ENCODE data around the gene CDK3. TPM values are rescaled to one million over a fixed set of nuclear protein-coding genes. Genes with fewer than 3 reads are reported as not detected.

The CDK3 gene
- total and polyA plus RNA-seq, 2 donors (not counting 1 experiment from before 2014, with no cell fraction given) = 15.0 to 20.5 TPM

DNA sequence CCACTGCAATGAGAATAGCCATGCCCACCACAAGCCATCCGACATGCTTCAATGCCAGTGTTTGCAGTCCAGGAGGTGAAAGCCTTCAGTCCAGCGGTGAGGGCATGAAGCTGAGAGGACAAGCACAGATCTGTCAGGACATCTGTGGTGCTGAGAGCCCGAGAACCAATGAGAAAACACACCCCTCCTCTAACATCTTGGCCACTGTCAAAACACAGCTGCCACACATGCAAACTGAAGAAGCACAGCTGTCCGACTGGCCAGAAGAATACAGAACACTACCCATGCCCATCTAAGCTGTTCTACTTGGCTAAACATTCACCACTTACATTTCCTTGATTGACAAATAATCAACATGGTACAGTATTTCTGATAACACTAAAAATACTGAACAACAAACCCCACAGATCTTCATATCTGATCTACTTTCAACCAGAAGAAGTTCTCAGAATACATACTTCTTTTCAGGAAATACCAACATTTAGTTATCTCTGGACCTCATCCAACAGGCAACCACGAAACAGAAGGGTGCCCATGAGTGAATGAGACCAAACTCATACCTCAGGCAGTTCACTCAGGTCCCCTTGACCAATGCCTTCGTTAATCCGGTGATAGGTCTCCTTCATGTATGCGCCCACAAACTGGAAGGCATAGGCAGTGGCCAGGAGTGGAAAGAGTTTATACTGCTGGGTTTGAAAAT, 49.6 kb upstream of the CDK3 start:
- no peaks in the 10 kb centered on the region for H3K27me3 Mint-ChIP-seq
- Histone ChIP-seq H3K4me3 (ENCODE audit: control extremely low read depth in 1 of 5, extremely low read depth in 1 of 5, insufficient read depth in 1 of 5, low read depth in 2 of 5, low read length in 4 of 5) (no peak overlapping the region), H3K27ac (ENCODE audit: low read length in 2 of 2) (no peak overlapping the region), H3K36me3 (replicated peaks in 1 of 2; ENCODE audit: control extremely low read depth in 1 of 2, control insufficient read depth in 1 of 2, extremely low read depth in 1 of 2, insufficient read depth in 2 of 2, low read length in 1 of 2) (peaks cover 4 to 66% of the 10 kb centered on the region in 2 experiments), H2AFZ (ENCODE audit: insufficient read depth, low read depth, low read length, poor library complexity, severe bottlenecking) (no peak overlapping the region), H4K20me1 (ENCODE audit: control insufficient read depth, insufficient read depth, low read length, poor library complexity, severe bottlenecking) (no peaks in the 10 kb centered on the region), H3K4me2 (replicated peaks; ENCODE audit: low read depth, low read length, poor library complexity, severe bottlenecking) (no peak overlapping the region), H3K4me1 (ENCODE audit: control insufficient read depth in 2 of 2, insufficient read depth in 2 of 2, low read length in 2 of 2) (no peaks in the 10 kb centered on the region), H3K9me3 (ENCODE audit: control extremely low read depth in 1 of 3, control insufficient read depth in 2 of 3, insufficient read depth in 1 of 3, low read length in 2 of 3) (no peaks in the 10 kb centered on the region), H3K27me3 (replicated peaks in 1 of 4; ENCODE audit: control extremely low read depth in 1 of 4, control insufficient read depth in 3 of 4, insufficient read depth in 4 of 4, low read length in 3 of 4) (no peaks in the 10 kb centered on the region), H3K9ac (ENCODE audit: low read length) (no peak overlapping the region), H3K79me2 (ENCODE audit: control insufficient read depth, insufficient read depth, low read length) (no peaks in the 10 kb centered on the region)
- POLR2A ChIA-PET = no interaction called here
- TF ChIP-seq, protein P1, sequence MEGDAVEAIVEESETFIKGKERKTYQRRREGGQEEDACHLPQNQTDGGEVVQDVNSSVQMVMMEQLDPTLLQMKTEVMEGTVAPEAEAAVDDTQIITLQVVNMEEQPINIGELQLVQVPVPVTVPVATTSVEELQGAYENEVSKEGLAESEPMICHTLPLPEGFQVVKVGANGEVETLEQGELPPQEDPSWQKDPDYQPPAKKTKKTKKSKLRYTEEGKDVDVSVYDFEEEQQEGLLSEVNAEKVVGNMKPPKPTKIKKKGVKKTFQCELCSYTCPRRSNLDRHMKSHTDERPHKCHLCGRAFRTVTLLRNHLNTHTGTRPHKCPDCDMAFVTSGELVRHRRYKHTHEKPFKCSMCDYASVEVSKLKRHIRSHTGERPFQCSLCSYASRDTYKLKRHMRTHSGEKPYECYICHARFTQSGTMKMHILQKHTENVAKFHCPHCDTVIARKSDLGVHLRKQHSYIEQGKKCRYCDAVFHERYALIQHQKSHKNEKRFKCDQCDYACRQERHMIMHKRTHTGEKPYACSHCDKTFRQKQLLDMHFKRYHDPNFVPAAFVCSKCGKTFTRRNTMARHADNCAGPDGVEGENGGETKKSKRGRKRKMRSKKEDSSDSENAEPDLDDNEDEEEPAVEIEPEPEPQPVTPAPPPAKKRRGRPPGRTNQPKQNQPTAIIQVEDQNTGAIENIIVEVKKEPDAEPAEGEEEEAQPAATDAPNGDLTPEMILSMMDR (IDR thresholded peaks at IDR 0.05) = no peak
- TF ChIP-seq EZH2 (IDR thresholded peaks at IDR 0.05; ENCODE audit: borderline replicate concordance, insufficient read depth, low read depth, low read length, poor library complexity, severe bottlenecking) = no peak
- no peak for DNase-seq
- no peaks in the 10 kb centered on the region for H3K9me3 Mint-ChIP-seq (ENCODE audit: insufficient read depth)
- H3K4me3 Mint-ChIP-seq = no peak overlapping the region
- intact Hi-C loops (cut with micrococcal nuclease) = no loop called here
- CTCF ChIA-PET = no interaction called here
- no peaks in the 10 kb centered on the region for H3K4me1 Mint-ChIP-seq
- ATAC-seq (ENCODE audit: low read depth) = no peak
- H3K27ac Mint-ChIP-seq = no peak overlapping the region
- 48% methylated on average over 7 of the region's 8 CpGs for WGBS (ENCODE audit: insufficient coverage)

GRCh38 chr17:75959051-75959838, 41.4 kb upstream of the CDK3 start:
- CTCF ChIA-PET = no interaction called here
- TF ChIP-seq, protein P1 (IDR thresholded peaks at IDR 0.05) = no peak
- TF ChIP-seq EZH2 (IDR thresholded peaks at IDR 0.05; ENCODE audit: borderline replicate concordance, insufficient read depth, low read depth, low read length, poor library complexity, severe bottlenecking) = no peak
- peaks cover 46% of the 10 kb centered on the region for H3K79me2 ChIP-seq (ENCODE audit: control insufficient read depth, insufficient read depth, low read length)
- no peak for DNase-seq
- no peak for ATAC-seq (ENCODE audit: low read depth)
- no peak overlapping the region for H3K9ac ChIP-seq (ENCODE audit: low read length)
- no peak overlapping the region for H3K4me3 ChIP-seq (ENCODE audit: control extremely low read depth in 1 of 5, extremely low read depth in 1 of 5, insufficient read depth in 1 of 5, low read depth in 2 of 5, low read length in 4 of 5)
- POLR2A ChIA-PET = interaction anchor here (0.6 kb wide), 1 partner anchor 13 kb away, joined by 14 read pairs; no protein-coding TSS in a partner anchor
- no peak overlapping the region for H2AFZ ChIP-seq (ENCODE audit: insufficient read depth, low read depth, low read length, poor library complexity, severe bottlenecking)
- Mint-ChIP-seq H3K4me1 (peaks cover 3% of the 10 kb centered on the region), H3K9me3 (ENCODE audit: insufficient read depth) (no peaks in the 10 kb centered on the region), H3K4me3 (no peak overlapping the region), H3K27me3 (no peaks in the 10 kb centered on the region), H3K27ac (no peak overlapping the region)
- H3K27ac ChIP-seq (ENCODE audit: low read length in 2 of 2) = no peak overlapping the region
- peaks cover 6 to 13% of the 10 kb centered on the region in 2 experiments for H3K36me3 ChIP-seq (replicated peaks in 1 of 2; ENCODE audit: control extremely low read depth in 1 of 2, control insufficient read depth in 1 of 2, extremely low read depth in 1 of 2, insufficient read depth in 2 of 2, low read length in 1 of 2)
- peaks cover 0 to 4% of the 10 kb centered on the region in 2 donors for H3K4me1 ChIP-seq (ENCODE audit: control insufficient read depth in 2 of 2, insufficient read depth in 2 of 2, low read length in 2 of 2)
- H3K9me3 ChIP-seq (ENCODE audit: control extremely low read depth in 1 of 3, control insufficient read depth in 2 of 3, insufficient read depth in 1 of 3, low read length in 2 of 3) = no peaks in the 10 kb centered on the region
- no peaks in the 10 kb centered on the region for H3K27me3 ChIP-seq (replicated peaks in 1 of 4; ENCODE audit: control extremely low read depth in 1 of 4, control insufficient read depth in 3 of 4, insufficient read depth in 4 of 4, low read length in 3 of 4)
- H4K20me1 ChIP-seq (ENCODE audit: control insufficient read depth, insufficient read depth, low read length, poor library complexity, severe bottlenecking) = no peaks in the 10 kb centered on the region
- no peak overlapping the region for H3K4me2 ChIP-seq (replicated peaks; ENCODE audit: low read depth, low read length, poor library complexity, severe bottlenecking)
- intact Hi-C loops (cut with micrococcal nuclease) = no loop called here
- WGBS (ENCODE audit: insufficient coverage) = 94% methylated on average over 3 of the region's 8 CpGs
